ENCODE measurements around the gene SNX33.
"Not testable (repeated sequence)": the region's sequence is repeated elsewhere in the genome, so short reads cannot be mapped to it uniquely, and the experiment has no call there.

The SNX33 gene

GRCh38 chr15:75662823-75663519 lies 15.3 kb downstream of the SNX33 start:
- DNase-seq: no peak

GRCh38 chr15:75663931-75664421 lies 16.3 kb downstream of the SNX33 start:
- DNase-seq: no peak

- DNase-seq: peak; percentile 21
Observed at GRCh38 chr15:75666823-75667501, 19.2 kb downstream of the SNX33 start.

GRCh38 chr15:75669191-75669878 lies 21.6 kb downstream of the SNX33 start:
- DNase-seq: no peak

GRCh38 chr15:75669879-75670212 lies 22.1 kb downstream of the SNX33 start:
- DNase-seq: no peak

- no peak for DNase-seq
Observed at GRCh38 chr15:75671730-75672602, 24.3 kb downstream of the SNX33 start.

- no peak for DNase-seq
Observed at GRCh38 chr15:75672646-75673425, 25.1 kb downstream of the SNX33 start.

GRCh38 chr15:75673426-75674235 lies 25.9 kb downstream of the SNX33 start:
- DNase-seq: peak; percentile 59

- DNase-seq: no peak
Observed at GRCh38 chr15:75674366-75674765, 26.7 kb downstream of the SNX33 start.

GRCh38 chr15:75675579-75676404 lies 28.1 kb downstream of the SNX33 start:
- DNase-seq: no peak

GRCh38 chr15:75676688-75677464 lies 29.2 kb downstream of the SNX33 start:
- DNase-seq: no peak

GRCh38 chr15:75677465-75678323 lies 30.0 kb downstream of the SNX33 start:
- no peak for DNase-seq

- not testable (repeated sequence) for DNase-seq
Observed at GRCh38 chr15:75678324-75678690, 30.6 kb downstream of the SNX33 start.

GRCh38 chr15:75680007-75680789 lies 32.5 kb downstream of the SNX33 start:
- no peak for DNase-seq

- no peak for DNase-seq
Observed at GRCh38 chr15:75682181-75683135, 34.7 kb downstream of the SNX33 start.

- DNase-seq: peak; percentile 44
Observed at GRCh38 chr15:75683646-75684312, 36.1 kb downstream of the SNX33 start.
